ENCODE measurements around the gene EFNB2.

EFNB2 gene

GRCh38 chr13:106496072-106496997, 39.1 kb downstream of the EFNB2 start:
- H4K20me1 ChIP-seq, result peaks cover 100% of the 10 kb centered on the region
- H3K27ac ChIP-seq, result peak overlapping the region; percentile 56
- peak overlapping the region; percentile 29; the same call in 1 of the 2 replicates for H3K4me3 ChIP-seq
- peak overlapping the region; percentile 9; the same call in 1 of the 2 replicates for H3K9ac ChIP-seq
- no peaks in the 10 kb centered on the region for H3K9me3 ChIP-seq
- no peak for TF ChIP-seq Cebpa-rat (IDR thresholded peaks at IDR 0.05)
- peak overlapping the region; percentile 83 for H3K4me2 ChIP-seq
- peaks cover 43% of the 10 kb centered on the region for H3K36me3 ChIP-seq
- no peaks in the 10 kb centered on the region for H3K27me3 ChIP-seq
- H3K4me1 ChIP-seq, result peaks cover 100% of the 10 kb centered on the region

- Histone ChIP-seq H3K4me2 (peak overlapping the region; percentile 83), H3K27me3 (no peaks in the 10 kb centered on the region), H3K9me3 (no peaks in the 10 kb centered on the region), H4K20me1 (peaks cover 100% of the 10 kb centered on the region), H3K27ac (no peak overlapping the region), H3K4me1 (peaks cover 96% of the 10 kb centered on the region), H3K36me3 (peaks cover 57% of the 10 kb centered on the region), H3K9ac (no peak overlapping the region), H3K4me3 (no peak overlapping the region)
- TF ChIP-seq Cebpa-rat (IDR thresholded peaks at IDR 0.05), result no peak
Measured at GRCh38 chr13:106494936-106495335, 40.5 kb downstream of the EFNB2 start.

- Histone ChIP-seq H3K4me2 (peak overlapping the region; percentile 83), H3K4me1 (peaks cover 92% of the 10 kb centered on the region), H3K9me3 (no peaks in the 10 kb centered on the region), H3K27ac (no peak overlapping the region), H3K27me3 (no peaks in the 10 kb centered on the region), H3K4me3 (no peak overlapping the region), H3K9ac (no peak overlapping the region), H3K36me3 (peaks cover 58% of the 10 kb centered on the region), H4K20me1 (peaks cover 100% of the 10 kb centered on the region)
- no peak for TF ChIP-seq Cebpa-rat (IDR thresholded peaks at IDR 0.05)
Measured at GRCh38 chr13:106494506-106494905, 41.0 kb downstream of the EFNB2 start.

- Histone ChIP-seq H3K9me3 (no peaks in the 10 kb centered on the region), H3K4me1 (peaks cover 83% of the 10 kb centered on the region), H4K20me1 (peaks cover 100% of the 10 kb centered on the region), H3K4me2 (peak overlapping the region; percentile 83), H3K36me3 (peaks cover 58% of the 10 kb centered on the region), H3K27me3 (no peaks in the 10 kb centered on the region), H3K4me3 (no peak overlapping the region), H3K27ac (no peak overlapping the region), H3K9ac (no peak overlapping the region)
- TF ChIP-seq Cebpa-rat (IDR thresholded peaks at IDR 0.05), result no peak
Measured at GRCh38 chr13:106493533-106494220, 41.8 kb downstream of the EFNB2 start.

- no peak for TF ChIP-seq Cebpa-rat (IDR thresholded peaks at IDR 0.05)
- Histone ChIP-seq H3K9me3 (no peaks in the 10 kb centered on the region), H3K4me1 (peaks cover 75% of the 10 kb centered on the region), H3K27ac (no peak overlapping the region), H3K4me3 (no peak overlapping the region), H3K9ac (no peak overlapping the region), H3K27me3 (no peaks in the 10 kb centered on the region), H4K20me1 (peaks cover 99% of the 10 kb centered on the region), H3K36me3 (peaks cover 58% of the 10 kb centered on the region), H3K4me2 (peak overlapping the region; percentile 83)
Measured at GRCh38 chr13:106492588-106493475, 42.6 kb downstream of the EFNB2 start.

- Histone ChIP-seq H3K4me3 (no peak overlapping the region), H3K9me3 (no peaks in the 10 kb centered on the region), H3K27me3 (no peaks in the 10 kb centered on the region), H3K27ac (no peak overlapping the region), H3K9ac (no peak overlapping the region), H4K20me1 (peaks cover 92% of the 10 kb centered on the region), H3K36me3 (peaks cover 58% of the 10 kb centered on the region), H3K4me1 (peaks cover 67% of the 10 kb centered on the region), H3K4me2 (0 out of 2 replicates have a peak overlapping the region, but pooled peaks have one; percentile 7)
- TF ChIP-seq Cebpa-rat (IDR thresholded peaks at IDR 0.05), result no peak
Measured at GRCh38 chr13:106491928-106492587, 43.4 kb downstream of the EFNB2 start.

GRCh38 chr13:106491463-106491862, 44.0 kb downstream of the EFNB2 start:
- TF ChIP-seq Cebpa-rat (IDR thresholded peaks at IDR 0.05), result no peak
- H3K27me3 ChIP-seq, result no peaks in the 10 kb centered on the region
- H3K4me2 ChIP-seq, result 0 out of 2 replicates have a peak overlapping the region, but pooled peaks have one; percentile 7
- H3K4me3 ChIP-seq, result no peak overlapping the region
- peaks cover 86% of the 10 kb centered on the region for H4K20me1 ChIP-seq
- H3K4me1 ChIP-seq, result peaks cover 61% of the 10 kb centered on the region
- no peak overlapping the region for H3K27ac ChIP-seq
- no peak overlapping the region for H3K9ac ChIP-seq
- H3K36me3 ChIP-seq, result peaks cover 58% of the 10 kb centered on the region
- no peaks in the 10 kb centered on the region for H3K9me3 ChIP-seq

GRCh38 chr13:106490569-106491321, 44.7 kb downstream of the EFNB2 start:
- Histone ChIP-seq H3K9me3 (no peaks in the 10 kb centered on the region), H3K4me3 (no peak overlapping the region), H3K27ac (no peak overlapping the region), H3K27me3 (no peaks in the 10 kb centered on the region), H3K4me2 (0 out of 2 replicates have a peak overlapping the region, but pooled peaks have one; percentile 7), H4K20me1 (peaks cover 79% of the 10 kb centered on the region), H3K36me3 (peaks cover 58% of the 10 kb centered on the region), H3K4me1 (peaks cover 54% of the 10 kb centered on the region), H3K9ac (no peak overlapping the region)
- no peak for TF ChIP-seq Cebpa-rat (IDR thresholded peaks at IDR 0.05)

All from BLaER1 (cell line).